Measurements from ENCODE around the gene STRN4. TPM values are rescaled to one million over a fixed set of nuclear protein-coding genes. Genes with fewer than 3 reads are reported as not detected.

STRN4 gene
- total RNA-seq, 4 donors from 2014 or later, result 54.1 to 73.4 (median 67.7) TPM

- Histone ChIP-seq H3K9me3 (no peaks in the 10 kb centered on the region), H3K4me1 (peaks cover 4 to 5% of the 10 kb centered on the region in 2 donors), H3K4me3 (replicated peaks in 1 of 3) (no peak overlapping the region), H3K27ac (no peak overlapping the region), H3K27me3 (no peaks in the 10 kb centered on the region), H3K36me3 (peaks cover 88 to 92% of the 10 kb centered on the region in 2 donors)
- DNase-seq, result no peak
- TF ChIP-seq POLR2A (IDR thresholded peaks at IDR 0.05), result no peak
- TF ChIP-seq CTCF (IDR thresholded peaks at IDR 0.05), result no peak
- 95% methylated on average over 14 to 18 of the region's 22 CpGs for WGBS, 2 donors
- intact Hi-C loops (cut with DNase I), result no loop called here
Measured at GRCh38 chr19:46693760-46694159, 52.5 kb downstream of the STRN4 start.

DNA sequence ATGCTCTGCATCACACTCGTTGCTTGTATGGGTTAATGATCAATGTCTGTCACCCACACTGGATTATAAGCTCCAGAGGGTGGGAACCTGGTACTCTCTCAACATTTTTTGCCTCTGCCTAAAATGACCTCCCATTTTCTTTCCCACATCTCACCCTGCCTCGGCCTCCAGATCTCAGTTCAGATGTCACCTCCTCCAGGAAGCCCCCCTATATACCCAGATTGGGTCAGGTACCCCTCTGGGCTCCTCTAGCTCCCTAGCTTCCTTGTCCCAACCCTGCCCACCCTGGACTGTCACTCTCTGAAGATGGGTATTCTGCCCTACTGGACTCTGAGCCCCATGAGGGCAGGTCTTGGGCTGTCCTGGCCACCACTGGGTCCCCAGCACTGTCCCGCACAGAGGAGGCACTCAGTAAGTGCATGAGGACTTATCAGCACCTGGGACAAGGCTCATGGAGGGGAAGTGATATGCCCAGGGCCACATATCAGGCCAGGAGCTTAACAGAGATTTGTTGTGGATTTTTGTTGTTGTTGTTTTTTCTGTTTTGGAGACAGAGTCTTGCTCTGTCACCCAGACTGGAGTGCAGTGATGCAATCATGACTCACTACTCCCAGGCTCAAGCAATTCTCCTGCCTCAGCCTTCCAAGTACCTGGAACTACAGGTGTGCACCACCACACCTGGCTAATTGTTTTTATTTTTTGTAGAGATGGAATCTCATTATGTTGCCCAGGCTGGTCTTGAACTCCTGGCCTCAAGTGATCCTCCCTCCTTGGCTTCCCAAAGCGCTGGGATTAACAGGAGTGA lies 53.1 kb downstream of the STRN4 start:
- H3K4me3 ChIP-seq (replicated peaks in 1 of 3), result no peak overlapping the region
- WGBS, 2 donors, result 96 to 97% methylated on average over 4 of the region's 4 CpGs
- H3K36me3 ChIP-seq, result peaks cover 86 to 91% of the 10 kb centered on the region in 2 donors
- intact Hi-C loops (cut with DNase I), result no loop called here
- no peak for DNase-seq
- peaks cover 4 to 5% of the 10 kb centered on the region in 2 donors for H3K4me1 ChIP-seq
- H3K9me3 ChIP-seq, result no peaks in the 10 kb centered on the region
- H3K27ac ChIP-seq, result no peak overlapping the region
- no peak for TF ChIP-seq POLR2A (IDR thresholded peaks at IDR 0.05)
- TF ChIP-seq CTCF (IDR thresholded peaks at IDR 0.05), result no peak
- no peaks in the 10 kb centered on the region for H3K27me3 ChIP-seq

GRCh38 chr19:46691948-46692347 lies 54.3 kb downstream of the STRN4 start:
- Histone ChIP-seq H3K4me3 (replicated peaks in 1 of 3) (no peak overlapping the region), H3K27ac (no peak overlapping the region), H3K36me3 (peaks cover 83 to 93% of the 10 kb centered on the region in 2 donors), H3K4me1 (peaks cover 0 to 6% of the 10 kb centered on the region in 2 donors), H3K9me3 (no peaks in the 10 kb centered on the region), H3K27me3 (no peaks in the 10 kb centered on the region)
- 94 to 96% methylated on average over 2 of the region's 2 CpGs for WGBS, 2 donors
- no peak for DNase-seq
- TF ChIP-seq POLR2A (IDR thresholded peaks at IDR 0.05) (no peak), CTCF (IDR thresholded peaks at IDR 0.05) (no peak)
- intact Hi-C loops (cut with DNase I), result no loop called here

DNA sequence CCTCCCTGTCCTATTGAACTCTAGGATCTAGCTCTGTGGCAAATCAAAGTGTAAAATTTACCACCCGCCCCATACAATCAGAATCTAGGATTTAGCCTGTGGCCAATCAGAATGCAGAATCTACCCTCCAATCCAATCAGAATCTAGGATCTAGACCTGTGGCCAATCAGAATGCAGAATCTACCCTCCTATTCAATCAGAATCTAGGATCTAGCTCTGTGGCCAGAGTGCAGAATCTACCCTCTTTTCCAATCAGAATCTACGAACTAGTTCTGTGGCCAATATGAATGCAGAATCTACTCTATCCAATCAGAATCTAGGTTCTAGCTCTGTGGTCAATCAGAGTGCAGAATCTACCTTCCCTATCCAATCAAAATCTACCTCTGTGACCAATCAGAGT lies 55.1 kb downstream of the STRN4 start:
- Histone ChIP-seq H3K4me3 (replicated peaks in 1 of 3) (no peak overlapping the region), H3K4me1 (peaks cover 0 to 6% of the 10 kb centered on the region in 2 donors), H3K36me3 (peaks cover 83 to 93% of the 10 kb centered on the region in 2 donors), H3K27ac (no peak overlapping the region), H3K27me3 (no peaks in the 10 kb centered on the region), H3K9me3 (no peaks in the 10 kb centered on the region)
- DNase-seq, result no peak
- TF ChIP-seq POLR2A (IDR thresholded peaks at IDR 0.05) (no peak), CTCF (IDR thresholded peaks at IDR 0.05) (no peak)
- intact Hi-C loops (cut with DNase I), result no loop called here
- 50 to 75% methylated on average over 2 of the region's 2 CpGs for WGBS, 2 donors

GRCh38 chr19:46689358-46689757 lies 56.9 kb downstream of the STRN4 start:
- TF ChIP-seq CTCF (IDR thresholded peaks at IDR 0.05), result no peak
- TF ChIP-seq POLR2A (IDR thresholded peaks at IDR 0.05), result no peak
- no peaks in the 10 kb centered on the region for H3K9me3 ChIP-seq
- no peak for DNase-seq
- intact Hi-C loops (cut with DNase I), result no loop called here
- 94 to 97% methylated on average over 11 to 12 of the region's 14 CpGs for WGBS, 2 donors
- H3K27ac ChIP-seq, result no peak overlapping the region
- H3K4me1 ChIP-seq, result peaks cover 0 to 6% of the 10 kb centered on the region in 2 donors
- H3K27me3 ChIP-seq, result no peaks in the 10 kb centered on the region
- H3K4me3 ChIP-seq (replicated peaks in 1 of 3), result no peak overlapping the region
- H3K36me3 ChIP-seq, result peaks cover 76 to 94% of the 10 kb centered on the region in 2 donors
